Left ventricle myocardium inferior (tissue), 1 donor: Measurements from ENCODE around the gene TADA2A. TPM values are rescaled to one million over a fixed set of nuclear protein-coding genes. Genes with fewer than 3 reads are reported as not detected.

Source experiments
- DNase-seq: peaks from one replicate; pipeline ENCODE4 v3.0.0-alpha.2; 2020
- H3K27ac ChIP-seq: fragments of 200-600 bp; replicated peaks from 2 replicates; pipeline ENCODE4 v1.8.0; 2021
- H3K27me3 ChIP-seq: fragments of 200-600 bp; 2 replicates; pipeline ENCODE4 v1.8.0; 2021; ENCODE audit warnings: low read depth
- H3K36me3 ChIP-seq: fragments of 200-600 bp; 2 replicates; pipeline ENCODE4 v1.8.0; 2021
- H3K4me1 ChIP-seq: fragments of 200-600 bp; 2 replicates; pipeline ENCODE4 v1.8.0; 2021
- H3K4me3 ChIP-seq: fragments of 200-600 bp; 2 replicates; pipeline ENCODE4 v1.8.0; 2021; ENCODE audit warnings: mild to moderate bottlenecking, moderate library complexity
- H3K9me3 ChIP-seq: fragments of 200-600 bp; replicated peaks from 2 replicates; pipeline ENCODE4 v1.8.0; 2021
- CTCF ChIP-seq: fragments of 200-600 bp; IDR thresholded peaks from 2 replicates; pipeline ENCODE4 v1.8.0; 2021; ENCODE audit warnings: antibody characterized with exemption, mild to moderate bottlenecking, borderline replicate concordance
- intact Hi-C: fragments of 100-400 bp; cut with micrococcal nuclease; formaldehyde crosslinking; loops from one replicate; pipeline ENCODE4 v1.11.0; 2022
- total RNA-seq: library from RNA; stranded (reverse); fragmentation: NEBNext Ultra II Directional; extraction: Animal tissue kit (Norgen Biotek cat#: 25700); gene quantifications from one replicate; pipeline ENCODE4 v1.2.1, GENCODE V29; 2021
- donor health status: DM: no; HTN: yes; CAD: no; lungs with severe emphysema.

Gene TADA2A
- total RNA-seq, 1 donor from 2014 or later: 11.9 TPM

DNA sequence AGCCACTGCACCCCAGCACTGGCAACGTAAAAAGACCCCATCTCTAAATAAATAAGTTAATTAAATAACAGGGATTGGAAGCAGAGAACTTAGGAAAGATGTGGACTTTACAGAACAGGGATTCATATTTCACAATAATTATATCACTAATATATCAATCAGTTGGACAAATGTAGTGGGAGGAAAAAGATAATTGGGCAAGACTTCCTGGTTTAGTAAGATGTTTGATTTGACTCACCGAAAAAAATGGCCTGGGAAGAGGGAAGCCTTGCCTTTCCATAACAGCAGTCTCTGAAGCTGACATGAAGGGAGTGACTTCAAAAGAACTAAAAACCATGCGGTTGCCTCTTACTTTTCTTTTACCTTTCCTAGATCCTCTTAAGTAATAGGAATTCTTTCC is 46.1 kb upstream of the TADA2A start:
- Histone ChIP-seq H3K4me3 (no peak overlapping the region), H3K27ac (no peak overlapping the region), H3K9me3 (no peaks in the 10 kb centered on the region), H3K27me3 (no peaks in the 10 kb centered on the region), H3K36me3 (no peaks in the 10 kb centered on the region), H3K4me1 (peaks cover 30% of the 10 kb centered on the region)
- DNase-seq: no peak
- intact Hi-C loops: no loop called here
- no peak for TF ChIP-seq CTCF

GRCh38 chr17:37361543-37361942 is 45.1 kb upstream of the TADA2A start:
- intact Hi-C loops: no loop called here
- no peak for DNase-seq
- Histone ChIP-seq H3K36me3 (no peaks in the 10 kb centered on the region), H3K4me3 (no peak overlapping the region), H3K27me3 (no peaks in the 10 kb centered on the region), H3K27ac (no peak overlapping the region), H3K9me3 (no peaks in the 10 kb centered on the region), H3K4me1 (peaks cover 30% of the 10 kb centered on the region)
- TF ChIP-seq CTCF: no peak

DNA sequence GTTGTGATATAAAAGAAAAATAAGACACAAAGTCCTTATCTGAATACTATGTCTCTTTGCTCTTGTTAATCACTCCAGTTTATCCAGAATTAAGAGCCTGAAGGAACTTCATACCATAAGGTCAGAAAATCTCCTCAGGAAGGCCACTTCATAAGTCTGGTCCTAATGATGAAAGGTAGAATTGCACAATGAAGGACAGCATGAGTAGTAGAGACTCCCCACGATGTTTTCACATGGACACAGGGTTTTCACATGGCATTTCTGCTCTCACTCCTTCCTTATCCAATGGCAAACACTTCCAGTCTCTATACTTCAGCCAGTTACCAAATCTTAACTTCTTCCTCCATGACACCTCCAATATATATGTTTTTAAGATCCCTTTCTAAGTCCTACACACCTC is 41.1 kb upstream of the TADA2A start:
- intact Hi-C loops: no loop called here
- no peaks in the 10 kb centered on the region for H3K9me3 ChIP-seq
- H3K27ac ChIP-seq: no peak overlapping the region
- no peak for DNase-seq
- no peaks in the 10 kb centered on the region for H3K36me3 ChIP-seq
- H3K27me3 ChIP-seq: no peaks in the 10 kb centered on the region
- no peak for TF ChIP-seq CTCF
- H3K4me3 ChIP-seq: no peak overlapping the region
- no peaks in the 10 kb centered on the region for H3K4me1 ChIP-seq

DNA sequence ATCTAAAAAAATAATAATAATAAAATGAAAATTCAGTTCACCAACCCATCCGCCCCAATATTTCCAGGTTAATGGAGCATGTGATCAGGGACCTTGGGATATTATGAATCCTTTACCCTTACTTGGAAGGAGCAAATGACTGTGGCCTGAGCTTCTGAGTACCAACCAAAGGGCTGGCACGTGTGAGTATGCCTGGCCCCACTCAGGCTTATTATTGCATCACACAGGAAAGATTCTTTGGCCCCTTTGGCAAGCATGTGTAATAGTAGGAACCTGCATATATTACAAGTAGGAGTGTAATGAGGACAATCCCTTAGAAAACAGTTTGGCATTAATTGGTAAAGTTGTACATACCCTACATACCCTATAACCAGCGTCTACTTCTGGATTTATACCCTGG is 38.1 kb upstream of the TADA2A start:
- DNase-seq: no peak
- intact Hi-C loops: no loop called here
- Histone ChIP-seq H3K27ac (no peak overlapping the region), H3K36me3 (no peaks in the 10 kb centered on the region), H3K4me3 (no peak overlapping the region), H3K4me1 (no peaks in the 10 kb centered on the region), H3K27me3 (no peaks in the 10 kb centered on the region), H3K9me3 (no peaks in the 10 kb centered on the region)
- no peak for TF ChIP-seq CTCF

DNA sequence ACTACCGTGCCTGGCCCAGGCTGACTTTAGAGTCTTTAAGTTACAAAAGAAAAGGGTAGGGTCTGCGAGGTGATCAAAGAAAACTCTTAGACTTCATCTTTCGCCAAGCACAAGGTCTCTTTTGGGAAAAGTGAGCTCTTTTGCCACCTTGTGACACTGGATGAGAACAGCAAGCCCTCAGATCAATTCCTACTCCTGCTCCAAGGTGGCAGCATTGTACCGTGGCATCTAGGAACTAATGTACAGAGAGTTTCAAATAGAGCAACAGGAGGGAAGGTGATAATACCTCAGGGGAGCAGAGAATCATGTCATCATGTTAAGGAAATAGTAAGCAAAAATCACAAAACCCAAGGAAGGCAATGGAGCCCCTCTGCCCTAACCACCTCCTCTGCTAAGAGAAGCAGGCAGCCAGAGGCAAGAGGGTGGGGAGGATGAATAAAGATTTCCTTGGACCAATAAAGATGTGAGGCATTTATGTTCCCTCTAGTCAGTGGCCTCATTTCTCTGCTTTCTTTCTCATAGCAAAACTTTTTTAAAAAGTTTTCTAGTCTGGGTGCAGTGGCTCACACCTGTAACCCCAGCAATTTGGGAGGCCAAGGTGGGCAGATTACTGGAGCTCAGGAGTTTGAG is 33.0 kb upstream of the TADA2A start:
- peak; percentile 37 for DNase-seq
- Histone ChIP-seq H3K4me1 (no peaks in the 10 kb centered on the region), H3K4me3 (no peak overlapping the region), H3K27me3 (no peaks in the 10 kb centered on the region), H3K27ac (no peak overlapping the region), H3K36me3 (no peaks in the 10 kb centered on the region), H3K9me3 (no peaks in the 10 kb centered on the region)
- peak; percentile 94 for TF ChIP-seq CTCF
- intact Hi-C loops: no loop called here

DNA sequence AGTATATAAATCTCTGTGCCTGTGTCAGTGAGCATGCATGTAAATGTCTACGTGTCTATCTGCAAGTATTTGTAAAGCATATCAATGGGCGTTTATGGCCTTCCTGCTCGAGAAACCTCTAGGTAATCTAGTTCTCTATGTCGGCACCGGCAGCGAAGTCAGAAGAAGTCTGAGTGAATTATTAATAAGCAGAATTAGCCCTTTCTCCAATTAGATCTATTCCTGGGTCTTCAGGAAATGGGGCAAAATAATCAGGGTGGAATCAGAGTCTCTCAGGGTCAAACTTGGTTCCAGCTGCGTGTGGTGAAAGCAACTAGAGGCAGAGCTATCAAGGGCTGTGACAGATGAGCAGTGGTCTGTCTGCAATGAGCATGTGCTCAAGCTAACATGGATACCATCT is 31.0 kb upstream of the TADA2A start, which contains the start of gene C17orf78:
Gene C17orf78 (plus strand): TSS at position 280 of the 400 bp plus-strand sequence. CDS start 108 bp downstream, at position 388.
- H3K9me3 ChIP-seq: no peaks in the 10 kb centered on the region
- no peak within 1 kb of the TSS for H3K4me3 ChIP-seq
- intact Hi-C loops: no loop called here
- H3K27ac ChIP-seq: no peak within 1 kb of the TSS
- TF ChIP-seq CTCF: no peak
- no peak for DNase-seq
- no peaks in the 10 kb centered on the region for H3K27me3 ChIP-seq
- no peaks in the 10 kb centered on the region for H3K4me1 ChIP-seq
- no peaks in the 10 kb centered on the region for H3K36me3 ChIP-seq
